Panc1 (cell line): ENCODE measurements around the gene NLN. TPM values are rescaled to one million over a fixed set of nuclear protein-coding genes. Genes with fewer than 3 reads are reported as not detected.

ENCODE experiments used
- ATAC-seq: fragments of 200-7000 bp; cut with Tn5 transposase; 2 replicates; pipeline ENCODE4 v1.9.1; 2020; ENCODE audit warnings: mild to moderate bottlenecking, moderate library complexity
- BruUV-seq: library from RNA; stranded (reverse); fragments of 400-500 nt; replicated peaks from 2 replicates; lab custom pipeline; 2021; lab: Mats Ljungman, UMichigan
- CTCF ChIA-PET: fragments of 300-600 bp; sonication (Branson Sonifier 250); formaldehyde crosslinking; loops from one replicate; lab custom pipeline; 2022; ENCODE audit warnings: antibody characterized with exemption; lab: Charles Lee
- POLR2A ChIA-PET: fragments of 300-600 bp; sonication (Branson Sonifier 250); formaldehyde crosslinking; loops from one replicate; lab custom pipeline; 2022; ENCODE audit warnings: antibody characterized with exemption; lab: Charles Lee
- DNase-seq: peaks from one replicate; pipeline ENCODE4 v3.0.0-alpha.2; 2010; ENCODE audit warnings: low read depth, low spot score
- H3K27ac ChIP-seq: 2 replicates; pipeline ENCODE4 v1.5.1; 2011; ENCODE audit warnings: mild to moderate bottlenecking, low read length, inconsistent platforms
- H3K27me3 ChIP-seq: fragments of 200-500 bp; sonication (Bioruptor generic); 2 replicates; pipeline ENCODE4 v1.6.0; 2014; ENCODE audit warnings: low read length, inconsistent platforms; ENCODE audit not compliant: control insufficient read depth, insufficient read depth
- H3K36me3 ChIP-seq: fragments of 200-500 bp; sonication (Bioruptor generic); 2 replicates; pipeline ENCODE4 v1.5.1; 2014; ENCODE audit warnings: inconsistent platforms, mild to moderate bottlenecking, low read length, moderate library complexity; ENCODE audit not compliant: control insufficient read depth, insufficient read depth
- H3K4me1 ChIP-seq: 2 replicates; pipeline ENCODE4 v1.5.1; 2011; ENCODE audit warnings: inconsistent platforms, mild to moderate bottlenecking, low read length, moderate library complexity; ENCODE audit not compliant: control insufficient read depth, insufficient read depth
- H3K4me3 ChIP-seq, 2 experiments: 2 replicates each; pipeline ENCODE4 v1.5.1; 2011 to 2012; ENCODE audit warnings: low read depth in 2 of 2, low read length in 2 of 2, mild to moderate bottlenecking in 2 of 2, inconsistent platforms in 1 of 2, moderate library complexity in 1 of 2
- H3K9me3 ChIP-seq: fragments of 200-500 bp; sonication (Bioruptor generic); 2 replicates; pipeline ENCODE4 v1.5.1; 2014; ENCODE audit warnings: low read depth, mild to moderate bottlenecking, inconsistent platforms, low read length, moderate library complexity; ENCODE audit not compliant: control insufficient read depth, insufficient read depth
- POLR2AphosphoS5 ChIP-seq: IDR thresholded peaks from 2 replicates; pipeline ENCODE4 v1.6.1; 2012; ENCODE audit warnings: mild to moderate bottlenecking, low read depth, low read length, moderate library complexity
- SIN3A ChIP-seq: IDR thresholded peaks from 2 replicates; pipeline ENCODE4 v1.6.1; 2012; ENCODE audit warnings: low read depth, mild to moderate bottlenecking, low read length, moderate library complexity, borderline replicate concordance; ENCODE audit not compliant: insufficient read depth
- TCF7L2 ChIP-seq: IDR thresholded peaks from 2 replicates; pipeline ENCODE4 v1.6.1; 2011; ENCODE audit warnings: mild to moderate bottlenecking, low read depth, low read length, inconsistent platforms
- in situ Hi-C: cut with HindIII; loops from 2 replicates; pipeline ENCODE4 v1.10.0; 2016; ENCODE audit warnings: low sequenced_read_pairs, low pct_unique_long_range_greater_than_20kb
- intact Hi-C: fragments of 100-400 bp; cut with micrococcal nuclease; formaldehyde crosslinking; loops from one replicate; pipeline ENCODE4 v1.10.0; 2022; ENCODE audit not compliant: unreplicated experiment
- total RNA-seq: library from RNA; stranded (reverse); gene quantifications from one replicate; pipeline ENCODE4 v1.2.1, GENCODE V29; 2021; ENCODE audit not compliant: unreplicated experiment
- TF ChIP-seq, protein P1 (sequence below), 2 experiments: IDR thresholded peaks; 2 replicates each; pipeline ENCODE4 v1.6.1; 2011 to 2012; ENCODE audit warnings: low read depth in 2 of 2, control low read depth in 1 of 2, low read length in 1 of 2, mild to moderate bottlenecking in 1 of 2, moderate library complexity in 1 of 2; ENCODE audit not compliant: insufficient read depth in 1 of 2
- TF ChIP-seq, protein P2 (sequence below): fragments of 450-650 bp; IDR thresholded peaks from 2 replicates; pipeline ENCODE4 v1.5.1; 2017; ENCODE audit warnings: mild to moderate bottlenecking

NLN gene
- total RNA-seq, 1 experiment from 2014 or later, result 51.8 TPM

DNA sequence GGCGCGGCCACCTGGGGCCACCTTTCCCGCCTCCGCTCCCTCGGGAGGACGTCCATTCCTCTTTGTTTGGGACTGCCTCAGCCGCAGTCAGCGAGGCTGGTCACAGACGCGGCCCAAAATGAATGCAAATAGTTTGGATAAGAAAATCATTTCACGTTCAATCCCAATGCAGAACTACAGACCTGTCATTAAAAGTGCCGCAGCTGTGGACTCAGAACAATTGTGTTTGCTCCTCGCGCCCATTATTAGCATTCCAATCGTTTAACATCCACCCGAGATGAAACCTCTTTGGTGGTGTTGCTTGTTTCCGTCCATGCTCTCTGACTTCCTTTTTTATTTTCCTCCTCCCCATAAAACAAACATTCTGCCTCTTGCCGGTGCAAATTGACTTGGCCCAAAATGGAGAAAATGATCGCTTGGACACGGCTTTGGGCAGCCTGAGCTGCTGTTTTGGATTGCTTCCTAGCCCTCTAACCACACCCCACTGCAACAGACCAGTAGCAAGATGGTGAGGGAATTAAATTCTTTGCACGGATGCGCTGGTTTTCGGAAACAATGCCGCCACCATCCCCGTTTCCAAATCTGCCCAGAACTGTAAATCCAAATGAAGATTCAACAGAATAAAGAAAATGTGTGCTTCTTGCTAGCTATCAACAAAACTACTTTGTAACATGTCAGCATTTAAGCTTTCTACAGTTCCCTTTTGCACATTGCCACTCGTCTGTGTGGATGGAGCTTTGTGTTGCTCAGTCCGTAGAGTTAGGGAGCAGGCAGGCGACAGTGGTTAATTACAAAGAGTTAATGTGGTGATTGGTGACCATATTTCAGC, 784 bp downstream of the NLN start:
- ChIA-PET CTCF (no interaction called here), POLR2A (interaction anchor here (0.6 to 0.7 kb wide), 4 partner anchors 9 to 263 kb away, joined by 3 to 4 read pairs (median 4); no protein-coding TSS in a partner anchor)
- ATAC-seq (peak; percentile 54), DNase-seq (peak; percentile 59)
- in situ Hi-C loops, result no loop called here
- no peaks in the 10 kb centered on the region for H3K27me3 ChIP-seq
- TF ChIP-seq, protein P1, sequence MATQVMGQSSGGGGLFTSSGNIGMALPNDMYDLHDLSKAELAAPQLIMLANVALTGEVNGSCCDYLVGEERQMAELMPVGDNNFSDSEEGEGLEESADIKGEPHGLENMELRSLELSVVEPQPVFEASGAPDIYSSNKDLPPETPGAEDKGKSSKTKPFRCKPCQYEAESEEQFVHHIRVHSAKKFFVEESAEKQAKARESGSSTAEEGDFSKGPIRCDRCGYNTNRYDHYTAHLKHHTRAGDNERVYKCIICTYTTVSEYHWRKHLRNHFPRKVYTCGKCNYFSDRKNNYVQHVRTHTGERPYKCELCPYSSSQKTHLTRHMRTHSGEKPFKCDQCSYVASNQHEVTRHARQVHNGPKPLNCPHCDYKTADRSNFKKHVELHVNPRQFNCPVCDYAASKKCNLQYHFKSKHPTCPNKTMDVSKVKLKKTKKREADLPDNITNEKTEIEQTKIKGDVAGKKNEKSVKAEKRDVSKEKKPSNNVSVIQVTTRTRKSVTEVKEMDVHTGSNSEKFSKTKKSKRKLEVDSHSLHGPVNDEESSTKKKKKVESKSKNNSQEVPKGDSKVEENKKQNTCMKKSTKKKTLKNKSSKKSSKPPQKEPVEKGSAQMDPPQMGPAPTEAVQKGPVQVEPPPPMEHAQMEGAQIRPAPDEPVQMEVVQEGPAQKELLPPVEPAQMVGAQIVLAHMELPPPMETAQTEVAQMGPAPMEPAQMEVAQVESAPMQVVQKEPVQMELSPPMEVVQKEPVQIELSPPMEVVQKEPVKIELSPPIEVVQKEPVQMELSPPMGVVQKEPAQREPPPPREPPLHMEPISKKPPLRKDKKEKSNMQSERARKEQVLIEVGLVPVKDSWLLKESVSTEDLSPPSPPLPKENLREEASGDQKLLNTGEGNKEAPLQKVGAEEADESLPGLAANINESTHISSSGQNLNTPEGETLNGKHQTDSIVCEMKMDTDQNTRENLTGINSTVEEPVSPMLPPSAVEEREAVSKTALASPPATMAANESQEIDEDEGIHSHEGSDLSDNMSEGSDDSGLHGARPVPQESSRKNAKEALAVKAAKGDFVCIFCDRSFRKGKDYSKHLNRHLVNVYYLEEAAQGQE (IDR thresholded peaks at IDR 0.05; ENCODE audit: insufficient read depth in 1 of 2, low read depth in 2 of 2, low read length in 1 of 2), result no peak
- TF ChIP-seq POLR2AphosphoS5 (no peak; the same call in 1 of the 2 replicates), SIN3A (no peak), TCF7L2 (no peak)
- H3K4me3 ChIP-seq, result peak overlapping the region; percentile 89 to 97
- peaks cover 20% of the 10 kb centered on the region for H3K4me1 ChIP-seq
- peak overlapping the region; percentile 82 for H3K27ac ChIP-seq
- BruUV-seq, result TSS peak; percentile 87
- no peaks in the 10 kb centered on the region for H3K9me3 ChIP-seq
- peaks cover 3% of the 10 kb centered on the region; the same call in 1 of the 2 replicates for H3K36me3 ChIP-seq
- intact Hi-C loops, result no loop called here

GRCh38 chr5:65727491-65728156, 5.6 kb downstream of the NLN start:
- TF ChIP-seq, protein P2, sequence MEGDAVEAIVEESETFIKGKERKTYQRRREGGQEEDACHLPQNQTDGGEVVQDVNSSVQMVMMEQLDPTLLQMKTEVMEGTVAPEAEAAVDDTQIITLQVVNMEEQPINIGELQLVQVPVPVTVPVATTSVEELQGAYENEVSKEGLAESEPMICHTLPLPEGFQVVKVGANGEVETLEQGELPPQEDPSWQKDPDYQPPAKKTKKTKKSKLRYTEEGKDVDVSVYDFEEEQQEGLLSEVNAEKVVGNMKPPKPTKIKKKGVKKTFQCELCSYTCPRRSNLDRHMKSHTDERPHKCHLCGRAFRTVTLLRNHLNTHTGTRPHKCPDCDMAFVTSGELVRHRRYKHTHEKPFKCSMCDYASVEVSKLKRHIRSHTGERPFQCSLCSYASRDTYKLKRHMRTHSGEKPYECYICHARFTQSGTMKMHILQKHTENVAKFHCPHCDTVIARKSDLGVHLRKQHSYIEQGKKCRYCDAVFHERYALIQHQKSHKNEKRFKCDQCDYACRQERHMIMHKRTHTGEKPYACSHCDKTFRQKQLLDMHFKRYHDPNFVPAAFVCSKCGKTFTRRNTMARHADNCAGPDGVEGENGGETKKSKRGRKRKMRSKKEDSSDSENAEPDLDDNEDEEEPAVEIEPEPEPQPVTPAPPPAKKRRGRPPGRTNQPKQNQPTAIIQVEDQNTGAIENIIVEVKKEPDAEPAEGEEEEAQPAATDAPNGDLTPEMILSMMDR, result no peak
- TF ChIP-seq, protein P1 (IDR thresholded peaks at IDR 0.05; ENCODE audit: insufficient read depth in 1 of 2, low read depth in 2 of 2, low read length in 1 of 2), result no peak
- TF ChIP-seq TCF7L2 (no peak), SIN3A (no peak), POLR2AphosphoS5 (no peak)
- Histone ChIP-seq H3K4me3 (no peak overlapping the region), H3K27me3 (no peaks in the 10 kb centered on the region), H3K4me1 (peaks cover 14% of the 10 kb centered on the region), H3K36me3 (no peaks in the 10 kb centered on the region), H3K27ac (no peak overlapping the region), H3K9me3 (no peaks in the 10 kb centered on the region)
- intact Hi-C loops (no loop called here), in situ Hi-C loops (no loop called here)
- ChIA-PET CTCF (no interaction called here), POLR2A (no interaction called here)
- no peak for ATAC-seq
- no TSS peak for BruUV-seq
- DNase-seq, result no peak
